GM12891 (cell line): ENCODE measurements around the gene CADM1.

Experiments used
- DNase-seq: peaks from one replicate; pipeline ENCODE4 v3.0.0; 2011; ENCODE audit warnings: low spot score; ENCODE audit not compliant: insufficient read length
- FAIRE-seq: peaks from 2 replicates; lab custom pipeline; 2011; peaks lifted over from hg19 to GRCh38; lab: Jason Lieb, UNC
- PAX5 ChIP-seq: IDR thresholded peaks from 2 replicates; pipeline ENCODE4 v1.6.1; 2011; ENCODE audit warnings: low read length, moderate library complexity, mild to moderate bottlenecking; ENCODE audit not compliant: insufficient read depth, severe bottlenecking
- POLR2A ChIP-seq: IDR thresholded peaks from 2 replicates; pipeline ENCODE4 v1.6.1; 2011; ENCODE audit warnings: low read depth, low read length, control low read depth
- POLR2AphosphoS5 ChIP-seq: IDR thresholded peaks from 2 replicates; pipeline ENCODE4 v1.6.1; 2011; ENCODE audit warnings: low read depth, low read length, control low read depth
- POU2F2 ChIP-seq: IDR thresholded peaks from 2 replicates; pipeline ENCODE4 v1.6.1; 2011; ENCODE audit warnings: low read depth, mild to moderate bottlenecking, control low read depth, low read length, moderate library complexity
- SPI1 ChIP-seq: IDR thresholded peaks from 2 replicates; pipeline ENCODE4 v1.6.1; 2011; ENCODE audit warnings: low read depth, low read length, control low read depth
- TAF1 ChIP-seq: IDR thresholded peaks from 2 replicates; pipeline ENCODE4 v1.6.1; 2011; ENCODE audit warnings: low read depth, low read length, control low read depth

CADM1 gene

DNA sequence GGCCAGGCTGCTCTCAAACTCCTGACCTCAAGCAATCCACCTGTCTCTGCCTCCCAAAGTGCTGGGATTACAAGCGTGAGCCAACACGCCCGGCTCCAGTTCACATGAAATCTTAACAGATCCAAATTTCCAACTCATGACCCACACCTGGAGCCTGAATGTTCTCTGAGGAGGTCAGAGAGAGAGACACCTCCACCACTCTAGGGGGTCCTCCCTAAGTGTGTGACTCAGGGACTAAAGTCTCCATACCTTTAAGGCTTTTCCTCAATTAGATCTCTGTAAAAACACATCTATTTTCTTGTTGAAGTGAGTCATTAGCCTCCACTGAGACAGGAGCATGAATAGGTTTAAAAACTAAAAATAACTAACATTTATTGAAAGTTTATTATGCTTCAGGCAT is 376.4 kb downstream of the CADM1 start:
- TF ChIP-seq SPI1 (no peak), POLR2A (no peak), POU2F2 (no peak), PAX5 (no peak), TAF1 (no peak)
- DNase-seq, result no peak
- FAIRE-seq, result no peak

DNA sequence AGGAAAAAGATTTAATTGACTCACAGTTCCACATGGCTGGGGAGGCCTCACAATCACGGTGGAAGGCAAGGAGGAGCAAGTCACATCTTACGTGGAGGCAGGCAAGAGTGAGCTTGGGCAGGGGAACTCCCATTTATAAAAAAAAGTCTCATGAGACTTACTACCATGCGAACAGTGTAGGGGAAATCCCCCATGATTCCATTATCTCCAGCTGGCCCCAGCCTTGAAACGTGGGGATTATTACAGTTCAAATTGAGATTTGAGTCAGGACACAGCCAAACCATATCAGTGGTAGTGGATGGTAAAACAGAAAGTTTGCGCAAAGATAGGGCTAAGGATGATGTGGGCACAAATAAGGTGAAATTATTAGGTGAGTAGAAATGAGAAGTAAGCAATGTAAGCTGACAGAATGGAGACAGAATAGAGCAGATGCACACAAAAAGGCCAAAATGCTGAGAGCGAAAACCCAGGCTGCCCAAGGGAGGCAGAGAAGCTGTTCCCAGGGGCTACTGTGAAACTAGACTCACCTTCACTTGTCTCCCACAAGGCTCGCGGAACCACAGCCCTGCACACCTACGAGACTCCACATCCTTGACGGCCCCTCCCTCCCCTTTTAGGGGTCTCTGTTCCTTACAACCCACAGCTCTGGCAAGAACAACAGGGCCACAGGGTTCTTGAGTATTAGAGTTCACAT is 377.6 kb downstream of the CADM1 start:
- FAIRE-seq, result peak; percentile 41
- no peak for TF ChIP-seq PAX5
- 0 out of 2 replicates have a peak, but pooled peaks have one; percentile 24 for TF ChIP-seq POU2F2
- no peak for TF ChIP-seq TAF1
- no peak for TF ChIP-seq POLR2AphosphoS5
- no peak for DNase-seq

DNA sequence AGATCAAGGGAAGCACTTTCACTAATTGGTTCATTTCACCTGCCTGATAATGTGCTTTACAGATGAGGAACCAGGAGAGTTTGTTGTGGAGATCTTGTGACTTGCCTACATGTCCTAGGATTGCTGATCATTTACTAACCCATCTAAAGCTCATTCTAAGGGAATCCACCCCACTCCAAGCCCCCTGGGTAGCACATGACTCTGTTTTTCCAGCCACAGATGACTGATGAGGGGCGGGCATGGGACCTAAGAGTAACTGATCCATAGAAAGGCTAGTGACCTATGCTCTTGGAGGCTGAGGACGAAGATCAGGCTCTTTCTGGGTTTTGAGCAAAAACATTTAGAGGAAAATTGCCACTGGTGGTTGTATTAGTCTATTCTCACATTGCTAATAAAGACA is 378.1 kb downstream of the CADM1 start:
- FAIRE-seq (peak; percentile 40), DNase-seq (no peak)
- TF ChIP-seq SPI1 (no peak), POLR2AphosphoS5 (no peak)

DNA sequence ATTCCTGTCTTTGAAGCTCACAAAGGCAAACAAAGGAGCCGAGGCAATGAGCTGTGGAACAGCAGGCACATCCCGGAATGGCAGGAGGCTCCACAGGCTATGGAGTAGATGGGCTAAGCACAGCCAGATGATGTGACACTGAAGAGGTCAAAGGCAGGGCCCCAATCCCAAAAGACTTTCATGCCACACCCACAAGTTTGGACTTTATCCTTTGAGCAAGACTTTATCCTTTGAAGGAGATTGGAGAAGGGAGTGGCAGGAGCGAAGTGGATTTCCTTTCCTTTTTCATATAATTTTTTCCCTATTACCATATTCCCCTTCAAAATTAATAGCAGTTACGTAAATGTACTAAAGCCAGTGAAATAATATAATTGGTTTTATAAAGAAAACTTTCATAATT is 379.4 kb downstream of the CADM1 start:
- FAIRE-seq (no peak), DNase-seq (no peak)
- no peak for TF ChIP-seq POLR2A
- TF ChIP-seq POLR2AphosphoS5, result no peak

DNA sequence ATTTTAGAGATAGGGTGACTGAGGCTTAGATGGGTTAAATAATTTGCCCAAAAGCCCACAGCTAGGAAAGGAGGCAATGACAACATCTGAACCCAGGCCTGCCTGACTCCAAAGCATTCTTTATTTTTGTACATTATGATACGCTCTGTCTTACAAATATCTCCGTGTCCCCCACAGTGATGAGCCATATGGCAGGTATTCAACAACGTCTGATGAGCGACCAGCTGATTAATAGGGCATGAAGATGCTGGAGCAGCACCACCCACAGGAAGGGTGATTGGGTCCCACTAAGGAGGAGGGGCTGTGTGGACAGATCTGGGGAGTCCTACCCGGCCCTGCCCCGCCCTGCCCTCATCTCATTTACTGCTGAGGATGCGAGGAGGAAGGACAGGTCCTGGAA is 380.6 kb downstream of the CADM1 start:
- TF ChIP-seq PAX5 (no peak), POLR2AphosphoS5 (no peak), SPI1 (no peak), POLR2A (no peak), TAF1 (no peak), POU2F2 (no peak)
- no peak for DNase-seq
- no peak for FAIRE-seq

DNA sequence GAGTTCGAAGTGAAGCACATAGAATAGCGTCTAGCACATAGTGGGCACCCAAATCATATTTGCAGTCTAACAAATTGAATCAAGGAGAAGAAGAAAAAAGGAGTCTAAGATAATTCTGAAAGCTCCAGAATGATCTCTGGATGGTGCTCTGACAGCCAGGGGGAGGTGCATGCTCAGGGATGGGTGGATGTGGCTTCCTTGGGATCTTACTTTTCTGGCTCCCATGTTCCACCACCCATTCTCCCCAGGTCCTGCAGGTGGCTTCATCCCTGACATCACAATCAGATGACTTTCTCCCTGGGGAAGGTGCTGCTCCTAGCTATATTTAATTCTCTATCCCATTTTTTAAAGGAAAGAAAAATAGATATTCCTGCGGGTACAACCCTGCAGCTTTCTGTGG is 381.9 kb downstream of the CADM1 start:
- no peak for TF ChIP-seq SPI1
- no peak for TF ChIP-seq POU2F2
- no peak for TF ChIP-seq POLR2AphosphoS5
- no peak for TF ChIP-seq TAF1
- TF ChIP-seq POLR2A, result no peak
- no peak for TF ChIP-seq PAX5
- FAIRE-seq (no peak), DNase-seq (no peak)
